ENCODE measurements around the gene ENTREP1. TPM values are rescaled to one million over a fixed set of nuclear protein-coding genes. Genes with fewer than 3 reads are reported as not detected.

Gene ENTREP1, protein sequence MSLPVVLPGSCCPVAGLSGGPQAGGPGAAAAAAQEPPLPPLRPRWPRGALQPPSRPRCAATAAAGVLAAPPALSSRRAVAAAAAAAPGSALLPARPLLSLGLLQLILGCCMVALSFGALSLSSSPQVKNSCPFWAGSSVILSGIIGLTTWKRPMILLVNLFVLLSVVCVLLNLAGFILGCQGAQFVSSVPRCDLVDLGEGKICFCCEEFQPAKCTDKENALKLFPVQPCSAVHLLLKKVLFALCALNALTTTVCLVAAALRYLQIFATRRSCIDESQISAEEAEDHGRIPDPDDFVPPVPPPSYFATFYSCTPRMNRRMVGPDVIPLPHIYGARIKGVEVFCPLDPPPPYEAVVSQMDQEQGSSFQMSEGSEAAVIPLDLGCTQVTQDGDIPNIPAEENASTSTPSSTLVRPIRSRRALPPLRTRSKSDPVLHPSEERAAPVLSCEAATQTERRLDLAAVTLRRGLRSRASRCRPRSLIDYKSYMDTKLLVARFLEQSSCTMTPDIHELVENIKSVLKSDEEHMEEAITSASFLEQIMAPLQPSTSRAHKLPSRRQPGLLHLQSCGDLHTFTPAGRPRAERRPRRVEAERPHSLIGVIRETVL
- total RNA-seq: not detected

GRCh38 chr9:69324549-69325401, at the start of gene ENTREP1:
TSS of gene ENTREP1 (plus strand) at chr9:69325215. CDS start at chr9:69325310, 95 bp downstream.

Other genes starting within 250 kb of the ENTREP1 start
- gene TJP2, start 150.9 kb upstream of the ENTREP1 start, total RNA-seq: 10 to 100 TPM; 20.7 to 24.5 TPM